Kidney epithelial cell (primary cell): Measurements from ENCODE around the gene SNAPC4. TPM values are rescaled to one million over a fixed set of nuclear protein-coding genes. Genes with fewer than 3 reads are reported as not detected.

Experiments used
- DNase-seq: peaks from one replicate; pipeline ENCODE4 v3.0.0-alpha.2; 2010; ENCODE audit warnings: low read depth
- H3K27me3 ChIP-seq: 2 replicates; pipeline ENCODE4 v1.6.0; 2011; ENCODE audit warnings: low read length; ENCODE audit not compliant: control insufficient read depth, insufficient read depth
- H3K36me3 ChIP-seq: 2 replicates; pipeline ENCODE4 v1.5.1; 2011; ENCODE audit warnings: low read length; ENCODE audit not compliant: control insufficient read depth, insufficient read depth
- H3K4me3 ChIP-seq: 2 replicates; pipeline ENCODE4 v1.5.1; 2011; ENCODE audit warnings: low read depth, mild to moderate bottlenecking, control low read depth, low read length
- CTCF ChIP-seq: IDR thresholded peaks from 2 replicates; pipeline ENCODE4 v1.5.1; 2011; ENCODE audit warnings: mild to moderate bottlenecking, moderate library complexity, low read length, control low read depth, inconsistent platforms; ENCODE audit not compliant: insufficient read depth, poor library complexity, severe bottlenecking
- total RNA-seq: library from RNA; depleted of rRNA; stranded (reverse); fragments of >200 nt; gene quantifications from 2 replicates; pipeline ENCODE4 v1.2.3, GENCODE V29; 2015

The SNAPC4 gene
- total RNA-seq, 1 donor from 2014 or later, result 14.9 TPM

GRCh38 chr9:136403915-136404800 lies 4.2 kb upstream of the SNAPC4 start:
- DNase-seq, result no peak
- peaks cover 4% of the 10 kb centered on the region for H3K36me3 ChIP-seq
- H3K27me3 ChIP-seq, result no peaks in the 10 kb centered on the region
- no peak overlapping the region for H3K4me3 ChIP-seq
- no peak for TF ChIP-seq CTCF

GRCh38 chr9:136403538-136403914 lies 3.6 kb upstream of the SNAPC4 start:
- no peak for TF ChIP-seq CTCF
- Histone ChIP-seq H3K36me3 (peaks cover 4% of the 10 kb centered on the region), H3K4me3 (no peak overlapping the region), H3K27me3 (no peaks in the 10 kb centered on the region)
- DNase-seq, result no peak

- Histone ChIP-seq H3K36me3 (peaks cover 6% of the 10 kb centered on the region), H3K4me3 (no peak overlapping the region), H3K27me3 (no peaks in the 10 kb centered on the region)
- TF ChIP-seq CTCF, result no peak
- DNase-seq, result no peak
Measured at GRCh38 chr9:136402067-136402466, 2.1 kb upstream of the SNAPC4 start.

GRCh38 chr9:136401173-136401922 lies 1.4 kb upstream of the SNAPC4 start:
- no peak for TF ChIP-seq CTCF
- Histone ChIP-seq H3K4me3 (no peak overlapping the region), H3K27me3 (no peaks in the 10 kb centered on the region), H3K36me3 (peaks cover 3% of the 10 kb centered on the region)
- DNase-seq, result no peak

- H3K36me3 ChIP-seq, result peaks cover 2% of the 10 kb centered on the region
- no peaks in the 10 kb centered on the region for H3K27me3 ChIP-seq
- no peak for TF ChIP-seq CTCF
- H3K4me3 ChIP-seq, result peak overlapping the region; percentile 92
- no peak for DNase-seq
Measured at GRCh38 chr9:136399176-136400037, 563 bp downstream of the SNAPC4 start.
